AG04449 (cell line): Measurements from ENCODE around the gene KCNAB3.

Source experiments
- CTCF ChIA-PET: fragments of 350-600 bp; formaldehyde crosslinking; extraction: SDS; loops from one replicate; lab custom pipeline; 2021; ENCODE audit warnings: antibody characterized with exemption; lab: Yijun Ruan, JAX
- POLR2A ChIA-PET: fragments of 400-600, 350-600 bp; formaldehyde crosslinking; extraction: SDS; loops from one replicate; lab custom pipeline; 2020; ENCODE audit warnings: antibody characterized with exemption, inconsistent platforms; lab: Yijun Ruan, JAX
- DNase-seq: peaks from one replicate; pipeline ENCODE4 v3.0.0-alpha.2; 2010; ENCODE audit warnings: low read depth, low spot score
- H3K4me3 ChIP-seq: 2 replicates; pipeline ENCODE4 v1.5.1; 2011; ENCODE audit warnings: low read depth, mild to moderate bottlenecking, control low read depth, low read length
- TF ChIP-seq, protein P1 (sequence below): IDR thresholded peaks from one replicate; pipeline ENCODE4 v1.5.1; 2011; ENCODE audit warnings: mild to moderate bottlenecking, moderate library complexity, low read length, control low read depth, inconsistent platforms; ENCODE audit not compliant: insufficient read depth; ENCODE audit errors: missing control alignments

Gene KCNAB3

DNA sequence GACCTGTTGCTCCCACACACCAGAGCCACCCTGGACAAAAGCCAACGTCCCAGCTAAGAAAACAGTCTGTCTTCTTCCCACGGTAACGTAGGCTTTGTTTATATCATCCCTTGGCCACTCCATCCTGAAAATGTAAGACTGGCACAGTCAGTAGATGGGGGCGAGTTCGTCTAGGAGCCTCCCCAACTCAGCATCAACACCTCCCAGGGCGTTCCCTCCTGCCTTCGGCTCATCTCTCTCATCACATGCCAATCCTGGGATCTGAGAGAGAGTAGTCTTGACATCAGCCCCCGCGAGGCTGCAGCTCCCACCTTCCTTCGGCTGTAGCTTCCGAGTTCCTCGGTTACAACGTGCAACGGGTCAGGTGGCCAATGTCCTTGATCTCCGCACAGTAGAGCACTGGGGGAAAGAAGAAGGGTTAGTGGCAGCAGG lies 14.5 kb downstream of the KCNAB3 start:
- peak overlapping the region; percentile 70 for H3K4me3 ChIP-seq
- TF ChIP-seq, protein P1, sequence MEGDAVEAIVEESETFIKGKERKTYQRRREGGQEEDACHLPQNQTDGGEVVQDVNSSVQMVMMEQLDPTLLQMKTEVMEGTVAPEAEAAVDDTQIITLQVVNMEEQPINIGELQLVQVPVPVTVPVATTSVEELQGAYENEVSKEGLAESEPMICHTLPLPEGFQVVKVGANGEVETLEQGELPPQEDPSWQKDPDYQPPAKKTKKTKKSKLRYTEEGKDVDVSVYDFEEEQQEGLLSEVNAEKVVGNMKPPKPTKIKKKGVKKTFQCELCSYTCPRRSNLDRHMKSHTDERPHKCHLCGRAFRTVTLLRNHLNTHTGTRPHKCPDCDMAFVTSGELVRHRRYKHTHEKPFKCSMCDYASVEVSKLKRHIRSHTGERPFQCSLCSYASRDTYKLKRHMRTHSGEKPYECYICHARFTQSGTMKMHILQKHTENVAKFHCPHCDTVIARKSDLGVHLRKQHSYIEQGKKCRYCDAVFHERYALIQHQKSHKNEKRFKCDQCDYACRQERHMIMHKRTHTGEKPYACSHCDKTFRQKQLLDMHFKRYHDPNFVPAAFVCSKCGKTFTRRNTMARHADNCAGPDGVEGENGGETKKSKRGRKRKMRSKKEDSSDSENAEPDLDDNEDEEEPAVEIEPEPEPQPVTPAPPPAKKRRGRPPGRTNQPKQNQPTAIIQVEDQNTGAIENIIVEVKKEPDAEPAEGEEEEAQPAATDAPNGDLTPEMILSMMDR: no peak
- CTCF ChIA-PET: interaction anchor here (0.6 to 24.3 kb wide), 11 partner anchors 15 to 172 kb away, joined by 3 to 499 read pairs (median 4); no protein-coding TSS in a partner anchor
- POLR2A ChIA-PET: interaction anchor here (0.6 to 2.5 kb wide), 7 partner anchors 12 to 75 kb away, joined by 4 to 23 read pairs (median 5); partner anchors contain the start of genes CNTROB, KCNAB3, NAA38 and TRAPPC1
- DNase-seq: no peak

DNA sequence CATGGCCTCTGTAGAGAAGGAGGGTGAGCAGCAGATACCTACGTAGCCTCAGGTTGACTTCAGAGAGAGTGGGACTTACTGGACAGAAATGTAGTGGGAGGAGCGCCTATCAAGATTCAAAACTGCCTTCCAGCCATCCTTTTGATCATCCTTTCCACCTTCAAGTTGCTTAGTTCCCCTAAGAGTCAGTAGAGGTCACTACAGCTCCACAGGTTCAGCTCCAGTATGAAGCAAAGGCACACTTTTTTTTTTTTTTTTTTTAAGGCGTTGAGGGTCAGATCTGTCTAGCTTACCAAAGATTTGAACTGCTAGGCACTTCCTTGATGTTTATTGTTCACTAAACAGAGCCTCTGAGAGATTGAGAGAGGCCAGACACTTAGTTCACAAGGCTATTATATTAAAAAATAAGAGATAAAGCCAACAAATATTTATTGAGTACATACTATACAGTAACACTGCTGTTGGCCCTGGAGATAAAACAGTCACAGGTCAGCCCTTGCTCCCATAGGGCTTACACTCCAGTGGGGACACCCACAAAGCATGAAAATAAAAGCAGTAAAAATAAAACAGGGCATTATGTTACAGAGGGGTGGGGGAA lies 16.6 kb downstream of the KCNAB3 start:
- ChIA-PET CTCF (interaction anchor here (0.6 to 24.3 kb wide), 25 partner anchors 10 to 268 kb away, joined by 3 to 499 read pairs (median 5); partner anchors contain the start of genes CNTROB, KCNAB3 and TRAPPC1), POLR2A (interaction anchor here (1.6 kb wide), 1 partner anchor 77 kb away, joined by 7 read pairs; no protein-coding TSS in a partner anchor)
- no peak for DNase-seq
- H3K4me3 ChIP-seq: no peak overlapping the region
- TF ChIP-seq, protein P1: peak; percentile 57

DNA sequence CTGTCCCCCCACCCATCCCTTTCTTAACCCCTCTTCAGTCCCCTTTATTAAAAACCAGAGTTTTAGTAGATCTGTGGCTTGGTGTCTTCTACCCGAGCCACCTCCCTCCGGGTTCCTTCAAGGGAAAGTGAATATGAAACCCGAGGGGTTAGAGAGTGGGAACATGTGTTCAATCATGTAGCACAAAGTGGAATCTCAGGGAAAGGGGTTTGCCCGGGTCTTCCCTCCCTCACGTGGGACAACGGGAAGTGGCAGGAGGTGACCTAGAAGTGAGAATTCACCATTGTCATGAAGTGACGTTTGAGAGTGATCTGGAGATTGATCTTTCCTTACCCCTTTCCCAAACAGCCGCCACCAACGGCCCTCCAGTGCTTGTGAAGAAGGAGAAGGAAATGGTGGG lies 18.5 kb downstream of the KCNAB3 start:
- POLR2A ChIA-PET: interaction anchor here (1.0 kb wide), 1 partner anchor 10 kb away, joined by 3 read pairs; no protein-coding TSS in a partner anchor
- CTCF ChIA-PET: interaction anchor here (0.6 to 24.3 kb wide), 14 partner anchors 8 to 150 kb away, joined by 3 to 499 read pairs (median 8); no protein-coding TSS in a partner anchor
- H3K4me3 ChIP-seq: no peak overlapping the region
- DNase-seq: no peak
- TF ChIP-seq, protein P1: no peak

- ChIA-PET CTCF (interaction anchor here (1.2 to 24.3 kb wide), 7 partner anchors 9 to 151 kb away, joined by 4 to 499 read pairs (median 9); no protein-coding TSS in a partner anchor), POLR2A (interaction anchor here (0.7 kb wide), 1 partner anchor 130 kb away, joined by 3 read pairs; no protein-coding TSS in a partner anchor)
- no peak overlapping the region for H3K4me3 ChIP-seq
- TF ChIP-seq, protein P1: no peak
- DNase-seq: no peak
Measured at GRCh38 chr17:7910711-7911110, 18.9 kb downstream of the KCNAB3 start.

- POLR2A ChIA-PET: interaction anchor here (0.7 kb wide), 1 partner anchor 131 kb away, joined by 3 read pairs; no protein-coding TSS in a partner anchor
Measured at GRCh38 chr17:7910281-7910680, 19.4 kb downstream of the KCNAB3 start.

More at GRCh38 chr17:7910281-7910680, 19.4 kb downstream of the KCNAB3 start:
- no peak for DNase-seq
- CTCF ChIA-PET: interaction anchor here (0.7 to 24.3 kb wide), 7 partner anchors 9 to 151 kb away, joined by 3 to 499 read pairs (median 9); no protein-coding TSS in a partner anchor
- TF ChIP-seq, protein P1: no peak
- no peak overlapping the region for H3K4me3 ChIP-seq
